Thymus (tissue), 11 donors: Measurements from ENCODE around the gene ZNRF2. TPM values are rescaled to one million over a fixed set of nuclear protein-coding genes. Genes with fewer than 3 reads are reported as not detected.
"Not testable (repeated sequence)": the region's sequence is repeated elsewhere in the genome, so short reads cannot be mapped to it uniquely, and the experiment has no call there.

Experiments used
- DNase-seq, 9 donors: peaks; one replicate each; pipeline ENCODE4 v3.0.0-alpha.2; 2013; ENCODE audit warnings: low spot score in 9 of 9, low read depth in 6 of 9, missing footprints in 1 of 9
- H3K27ac ChIP-seq, 2 donors: one replicate each; pipeline ENCODE4 v1.5.1; 2013; ENCODE audit warnings: control low read depth in 1 of 2, low read depth in 1 of 2, low read length in 1 of 2, mild to moderate bottlenecking in 1 of 2, moderate library complexity in 1 of 2
- H3K27me3 ChIP-seq, 2 donors: one replicate each; pipeline ENCODE4 v1.5.1; 2013; ENCODE audit warnings: low read length in 1 of 2; ENCODE audit not compliant: control insufficient read depth in 2 of 2, insufficient read depth in 1 of 2
- H3K36me3 ChIP-seq, 2 donors: one replicate each; pipeline ENCODE4 v1.5.1; 2013; ENCODE audit warnings: low read length in 1 of 2, mild to moderate bottlenecking in 1 of 2, moderate library complexity in 1 of 2; ENCODE audit not compliant: control insufficient read depth in 2 of 2, insufficient read depth in 2 of 2
- H3K4me1 ChIP-seq, 2 donors: one replicate each; pipeline ENCODE4 v1.5.1; 2013; ENCODE audit warnings: low read length in 2 of 2; ENCODE audit not compliant: control insufficient read depth in 2 of 2, insufficient read depth in 2 of 2
- H3K4me3 ChIP-seq, 2 donors: one replicate each; pipeline ENCODE4 v1.5.1; 2013; ENCODE audit warnings: low read length in 2 of 2, control low read depth in 1 of 2, mild to moderate bottlenecking in 1 of 2
- H3K9me3 ChIP-seq, 2 donors: one replicate each; pipeline ENCODE4 v1.5.1; 2013; ENCODE audit warnings: low read length in 1 of 2, mild to moderate bottlenecking in 1 of 2; ENCODE audit not compliant: control insufficient read depth in 2 of 2, insufficient read depth in 1 of 2
- WGBS: extraction: QIAGEN DNeasy Blood & Tissue Kit; methylation state at CpG from one replicate; pipeline ENCODE4 v1.1.7; 2013; 5-methylcytosine and 5-hydroxymethylcytosine counted together
- polyA plus RNA-seq: library from polyadenylated mRNA; stranded (reverse); fragments of 200-250 nt; gene quantifications from one replicate; pipeline ENCODE4 v1.2.3, GENCODE V29; 2013
- total RNA-seq: library from RNA; stranded (reverse); fragments of 120-200 nt; gene quantifications from one replicate; pipeline ENCODE4 v1.2.4, GENCODE V29; 2013
- donor health status: healthy.

The ZNRF2 gene
- total and polyA plus RNA-seq, 2 donors: 10.5 to 12.8 TPM

GRCh38 chr7:30366606-30367005, 82.2 kb downstream of the ZNRF2 start:
- H3K9me3 ChIP-seq: no peaks in the 10 kb centered on the region
- H3K27me3 ChIP-seq: no peaks in the 10 kb centered on the region
- H3K4me3 ChIP-seq: no peak overlapping the region
- peaks cover 0 to 5% of the 10 kb centered on the region in 2 donors for H3K36me3 ChIP-seq
- 96% methylated on average over 2 of the region's 2 CpGs for WGBS
- no peaks in the 10 kb centered on the region for H3K4me1 ChIP-seq
- no peak for DNase-seq
- no peak overlapping the region for H3K27ac ChIP-seq

GRCh38 chr7:30367561-30367960, 83.2 kb downstream of the ZNRF2 start:
- DNase-seq: no peak
- H3K9me3 ChIP-seq: no peaks in the 10 kb centered on the region
- WGBS: 97% methylated on average over 2 of the region's 2 CpGs
- no peak overlapping the region for H3K27ac ChIP-seq
- H3K36me3 ChIP-seq: peaks cover 0 to 11% of the 10 kb centered on the region in 2 donors
- H3K27me3 ChIP-seq: no peaks in the 10 kb centered on the region
- H3K4me1 ChIP-seq: no peaks in the 10 kb centered on the region
- H3K4me3 ChIP-seq: no peak overlapping the region

GRCh38 chr7:30369879-30370278, 85.5 kb downstream of the ZNRF2 start:
- no peak for DNase-seq
- Histone ChIP-seq H3K9me3 (no peaks in the 10 kb centered on the region), H3K27ac (no peak overlapping the region), H3K36me3 (peaks cover 0 to 11% of the 10 kb centered on the region in 2 donors), H3K4me1 (no peaks in the 10 kb centered on the region), H3K4me3 (no peak overlapping the region), H3K27me3 (no peaks in the 10 kb centered on the region)

- no peak overlapping the region for H3K4me3 ChIP-seq
- H3K36me3 ChIP-seq: peaks cover 0 to 8% of the 10 kb centered on the region in 2 donors
- 99% methylated on average over 5 of the region's 5 CpGs for WGBS
- no peaks in the 10 kb centered on the region for H3K27me3 ChIP-seq
- H3K27ac ChIP-seq: no peak overlapping the region
- DNase-seq: no peak
- H3K4me1 ChIP-seq: no peaks in the 10 kb centered on the region
- H3K9me3 ChIP-seq: no peaks in the 10 kb centered on the region
Observed at GRCh38 chr7:30371321-30371720, 86.9 kb downstream of the ZNRF2 start.

- no peaks in the 10 kb centered on the region for H3K36me3 ChIP-seq
- no peak overlapping the region for H3K4me3 ChIP-seq
- H3K27me3 ChIP-seq: no peaks in the 10 kb centered on the region
- no peaks in the 10 kb centered on the region for H3K9me3 ChIP-seq
- no peaks in the 10 kb centered on the region for H3K4me1 ChIP-seq
- H3K27ac ChIP-seq: no peak overlapping the region
- no peak for DNase-seq
- WGBS: 96% methylated on average over 1 of the region's 1 CpG
Observed at GRCh38 chr7:30378275-30378674, 93.9 kb downstream of the ZNRF2 start.

GRCh38 chr7:30379131-30379530, 94.7 kb downstream of the ZNRF2 start:
- Histone ChIP-seq H3K4me1 (no peaks in the 10 kb centered on the region), H3K27me3 (no peaks in the 10 kb centered on the region), H3K4me3 (no peak overlapping the region), H3K9me3 (no peaks in the 10 kb centered on the region), H3K36me3 (no peaks in the 10 kb centered on the region), H3K27ac (no peak overlapping the region)
- WGBS: 91% methylated on average over 4 of the region's 4 CpGs
- no peak for DNase-seq

GRCh38 chr7:30379741-30380140, 95.3 kb downstream of the ZNRF2 start:
- Histone ChIP-seq H3K36me3 (no peaks in the 10 kb centered on the region), H3K27me3 (no peaks in the 10 kb centered on the region), H3K4me1 (no peaks in the 10 kb centered on the region), H3K4me3 (no peak overlapping the region), H3K27ac (no peak overlapping the region), H3K9me3 (no peaks in the 10 kb centered on the region)
- DNase-seq: no peak
- 96% methylated on average over 4 of the region's 4 CpGs for WGBS

- H3K4me3 ChIP-seq: no peak overlapping the region
- H3K27me3 ChIP-seq: no peaks in the 10 kb centered on the region
- no peak for DNase-seq
- 97% methylated on average over 2 of the region's 2 CpGs for WGBS
- no peak overlapping the region for H3K27ac ChIP-seq
- no peaks in the 10 kb centered on the region for H3K9me3 ChIP-seq
- H3K36me3 ChIP-seq: no peaks in the 10 kb centered on the region
- H3K4me1 ChIP-seq: no peaks in the 10 kb centered on the region
Observed at GRCh38 chr7:30380294-30380693, 95.9 kb downstream of the ZNRF2 start.

GRCh38 chr7:30380824-30381223, 96.4 kb downstream of the ZNRF2 start:
- H3K36me3 ChIP-seq, H3K9me3 ChIP-seq, DNase-seq, H3K27ac ChIP-seq, H3K4me3 ChIP-seq, H3K27me3 ChIP-seq, H3K4me1 ChIP-seq: not testable (repeated sequence)
- over 99% methylated on average over 4 of the region's 4 CpGs for WGBS

GRCh38 chr7:30382607-30383006, 98.2 kb downstream of the ZNRF2 start:
- Histone ChIP-seq H3K4me1 (no peaks in the 10 kb centered on the region), H3K36me3 (no peaks in the 10 kb centered on the region), H3K4me3 (no peak overlapping the region), H3K27me3 (no peaks in the 10 kb centered on the region), H3K9me3 (no peaks in the 10 kb centered on the region), H3K27ac (no peak overlapping the region)
- no peak for DNase-seq
- 53% methylated on average over 1 of the region's 1 CpG for WGBS
